HFFc6 (cell line): Measurements from ENCODE around the gene PADI3. TPM values are rescaled to one million over a fixed set of nuclear protein-coding genes. Genes with fewer than 3 reads are reported as not detected.
"Not testable (repeated sequence)": the region's sequence is repeated elsewhere in the genome, so short reads cannot be mapped to it uniquely, and the experiment has no call there.

Experiments
- DNase-seq: peaks from one replicate; pipeline ENCODE4 v3.0.0-alpha.2; 2018
- H3K27ac Mint-ChIP-seq: 2 replicates; pipeline ENCODE4 v1.8.0; 2020; ENCODE audit warnings: mild to moderate bottlenecking, mixed read lengths
- H3K27me3 Mint-ChIP-seq: 2 replicates; pipeline ENCODE4 v1.8.0; 2021; ENCODE audit warnings: mild to moderate bottlenecking, moderate library complexity, mixed read lengths; ENCODE audit not compliant: insufficient read depth
- H3K36me3 Mint-ChIP-seq: 2 replicates; pipeline ENCODE4 v1.8.0; 2021; ENCODE audit warnings: low read depth, mixed read lengths
- H3K4me1 Mint-ChIP-seq: 2 replicates; pipeline ENCODE4 v1.8.0; 2020; ENCODE audit warnings: low read depth, mixed read lengths
- H3K4me3 Mint-ChIP-seq: 2 replicates; pipeline ENCODE4 v1.8.0; 2020; ENCODE audit warnings: mild to moderate bottlenecking, moderate library complexity, mixed read lengths
- H3K9me3 Mint-ChIP-seq: 2 replicates; pipeline ENCODE4 v1.8.0; 2020; ENCODE audit warnings: mild to moderate bottlenecking, mixed read lengths
- CTCF ChIP-seq: fragments of 200-600 bp; sonication (generic); IDR thresholded peaks from 2 replicates; pipeline ENCODE4 v1.5.0; 2021; ENCODE audit warnings: antibody characterized with exemption, mild to moderate bottlenecking
- total RNA-seq, 6 experiments: library from RNA; stranded (reverse); fragmentation: NEBNext Ultra II Directional; extraction: Animal tissue kit (Norgen Biotek cat#: 25700); gene quantifications; 2 replicates in 1 of 6; 3 replicates in 5 of 6; pipeline ENCODE4 v1.2.3, GENCODE V29; 2021

The PADI3 gene
- total RNA-seq, 6 experiments from 2014 or later = 0.05 to 0.14 (median 0.07) TPM; not detected in 2

GRCh38 chr1:17236779-17237560 is 11.9 kb upstream of the PADI3 start:
- peak; percentile 76 for DNase-seq
- peak; percentile 99 for TF ChIP-seq CTCF
- Mint-ChIP-seq H3K27ac (peak overlapping the region; percentile 54; the same call in 1 of the 2 replicates), H3K27me3 (peaks cover 11% of the 10 kb centered on the region), H3K4me1 (peaks cover 53% of the 10 kb centered on the region), H3K9me3 (no peaks in the 10 kb centered on the region), H3K36me3 (no peaks in the 10 kb centered on the region), H3K4me3 (no peak overlapping the region)

GRCh38 chr1:17237561-17237903 is 11.4 kb upstream of the PADI3 start:
- no peaks in the 10 kb centered on the region for H3K9me3 Mint-ChIP-seq
- peaks cover 14% of the 10 kb centered on the region for H3K27me3 Mint-ChIP-seq
- H3K4me1 Mint-ChIP-seq = peaks cover 48% of the 10 kb centered on the region
- no peak for TF ChIP-seq CTCF
- H3K27ac Mint-ChIP-seq = no peak overlapping the region
- no peaks in the 10 kb centered on the region for H3K36me3 Mint-ChIP-seq
- no peak for DNase-seq
- H3K4me3 Mint-ChIP-seq = no peak overlapping the region

- Mint-ChIP-seq H3K27me3 (peaks cover 14% of the 10 kb centered on the region), H3K27ac (no peak overlapping the region), H3K9me3 (no peaks in the 10 kb centered on the region), H3K36me3 (no peaks in the 10 kb centered on the region), H3K4me1 (peaks cover 29% of the 10 kb centered on the region), H3K4me3 (no peak overlapping the region)
- peak; percentile 91 for DNase-seq
- no peak for TF ChIP-seq CTCF
Observed at GRCh38 chr1:17239420-17239819, 9.5 kb upstream of the PADI3 start.

GRCh38 chr1:17241011-17241779 is 7.7 kb upstream of the PADI3 start:
- H3K27me3 Mint-ChIP-seq = peaks cover 14% of the 10 kb centered on the region
- peaks cover 16% of the 10 kb centered on the region for H3K4me1 Mint-ChIP-seq
- DNase-seq, H3K27ac Mint-ChIP-seq, H3K36me3 Mint-ChIP-seq, H3K9me3 Mint-ChIP-seq: not testable (repeated sequence)
- H3K4me3 Mint-ChIP-seq = peak overlapping the region; percentile 49; the same call in 1 of the 2 replicates

- DNase-seq, H3K36me3 Mint-ChIP-seq, H3K4me3 Mint-ChIP-seq, H3K9me3 Mint-ChIP-seq, H3K27ac Mint-ChIP-seq: not testable (repeated sequence)
- H3K4me1 Mint-ChIP-seq = peaks cover 16% of the 10 kb centered on the region
- H3K27me3 Mint-ChIP-seq = peaks cover 14% of the 10 kb centered on the region
Observed at GRCh38 chr1:17241780-17242074, 7.2 kb upstream of the PADI3 start.

- H3K4me1 Mint-ChIP-seq = peaks cover 12% of the 10 kb centered on the region
- H3K27ac Mint-ChIP-seq = no peak overlapping the region
- H3K4me3 Mint-ChIP-seq = no peak overlapping the region
- no peaks in the 10 kb centered on the region for H3K9me3 Mint-ChIP-seq
- H3K36me3 Mint-ChIP-seq = no peaks in the 10 kb centered on the region
- DNase-seq = no peak
- no peak for TF ChIP-seq CTCF
- H3K27me3 Mint-ChIP-seq = peaks cover 14% of the 10 kb centered on the region
Observed at GRCh38 chr1:17243274-17243673, 5.6 kb upstream of the PADI3 start.
